Measurements from ENCODE around the gene PER2.

The PER2 gene

DNA sequence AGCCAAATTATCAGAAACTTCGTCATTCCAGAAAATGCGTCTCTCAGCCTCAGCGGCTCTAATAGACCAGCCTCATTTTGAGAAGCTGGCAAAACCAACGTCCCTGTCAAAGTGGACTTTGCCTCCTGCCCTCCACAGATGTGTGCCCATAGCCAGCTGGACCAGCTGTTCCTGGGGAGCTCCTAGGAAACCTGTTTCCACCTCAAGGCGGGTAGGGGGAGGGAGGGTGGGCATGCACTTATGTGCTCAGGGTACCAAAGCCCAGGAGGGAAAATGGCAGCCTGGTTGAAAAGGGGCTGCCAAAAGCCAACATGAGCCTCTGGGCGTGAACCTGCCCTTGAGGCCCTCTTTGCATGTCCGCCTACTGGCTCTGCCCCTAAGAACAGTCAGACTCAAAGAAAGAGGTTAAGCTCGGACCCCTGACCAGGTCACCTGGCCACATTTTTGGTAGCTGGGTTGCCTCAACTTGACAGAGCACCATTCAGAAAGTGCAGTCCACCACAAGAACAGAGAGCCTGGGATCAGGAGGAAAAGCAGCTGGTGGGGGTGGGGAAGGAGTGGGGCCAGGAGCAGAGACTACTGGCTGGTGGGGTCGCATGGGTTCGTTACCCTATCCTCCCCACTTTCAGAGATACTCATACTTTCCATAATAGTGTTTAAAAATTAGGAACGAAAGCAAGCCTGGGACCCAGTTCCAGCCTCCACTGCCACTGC is 3.5 kb downstream of the PER2 start:
- ChIA-PET CTCF (interaction anchor here (1.0 to 2.6 kb wide), 3 partner anchors 19 to 27 kb away, joined by 3 to 9 read pairs (median 4); no protein-coding TSS in a partner anchor), POLR2A (no interaction called here)
- TF ChIP-seq, protein P1, sequence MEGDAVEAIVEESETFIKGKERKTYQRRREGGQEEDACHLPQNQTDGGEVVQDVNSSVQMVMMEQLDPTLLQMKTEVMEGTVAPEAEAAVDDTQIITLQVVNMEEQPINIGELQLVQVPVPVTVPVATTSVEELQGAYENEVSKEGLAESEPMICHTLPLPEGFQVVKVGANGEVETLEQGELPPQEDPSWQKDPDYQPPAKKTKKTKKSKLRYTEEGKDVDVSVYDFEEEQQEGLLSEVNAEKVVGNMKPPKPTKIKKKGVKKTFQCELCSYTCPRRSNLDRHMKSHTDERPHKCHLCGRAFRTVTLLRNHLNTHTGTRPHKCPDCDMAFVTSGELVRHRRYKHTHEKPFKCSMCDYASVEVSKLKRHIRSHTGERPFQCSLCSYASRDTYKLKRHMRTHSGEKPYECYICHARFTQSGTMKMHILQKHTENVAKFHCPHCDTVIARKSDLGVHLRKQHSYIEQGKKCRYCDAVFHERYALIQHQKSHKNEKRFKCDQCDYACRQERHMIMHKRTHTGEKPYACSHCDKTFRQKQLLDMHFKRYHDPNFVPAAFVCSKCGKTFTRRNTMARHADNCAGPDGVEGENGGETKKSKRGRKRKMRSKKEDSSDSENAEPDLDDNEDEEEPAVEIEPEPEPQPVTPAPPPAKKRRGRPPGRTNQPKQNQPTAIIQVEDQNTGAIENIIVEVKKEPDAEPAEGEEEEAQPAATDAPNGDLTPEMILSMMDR (IDR thresholded peaks at IDR 0.05; ENCODE audit: control extremely low read depth, extremely low read depth, low read depth, missing control alignments): no peak
- no peak for DNase-seq (ENCODE audit: extremely low spot score)

DNA sequence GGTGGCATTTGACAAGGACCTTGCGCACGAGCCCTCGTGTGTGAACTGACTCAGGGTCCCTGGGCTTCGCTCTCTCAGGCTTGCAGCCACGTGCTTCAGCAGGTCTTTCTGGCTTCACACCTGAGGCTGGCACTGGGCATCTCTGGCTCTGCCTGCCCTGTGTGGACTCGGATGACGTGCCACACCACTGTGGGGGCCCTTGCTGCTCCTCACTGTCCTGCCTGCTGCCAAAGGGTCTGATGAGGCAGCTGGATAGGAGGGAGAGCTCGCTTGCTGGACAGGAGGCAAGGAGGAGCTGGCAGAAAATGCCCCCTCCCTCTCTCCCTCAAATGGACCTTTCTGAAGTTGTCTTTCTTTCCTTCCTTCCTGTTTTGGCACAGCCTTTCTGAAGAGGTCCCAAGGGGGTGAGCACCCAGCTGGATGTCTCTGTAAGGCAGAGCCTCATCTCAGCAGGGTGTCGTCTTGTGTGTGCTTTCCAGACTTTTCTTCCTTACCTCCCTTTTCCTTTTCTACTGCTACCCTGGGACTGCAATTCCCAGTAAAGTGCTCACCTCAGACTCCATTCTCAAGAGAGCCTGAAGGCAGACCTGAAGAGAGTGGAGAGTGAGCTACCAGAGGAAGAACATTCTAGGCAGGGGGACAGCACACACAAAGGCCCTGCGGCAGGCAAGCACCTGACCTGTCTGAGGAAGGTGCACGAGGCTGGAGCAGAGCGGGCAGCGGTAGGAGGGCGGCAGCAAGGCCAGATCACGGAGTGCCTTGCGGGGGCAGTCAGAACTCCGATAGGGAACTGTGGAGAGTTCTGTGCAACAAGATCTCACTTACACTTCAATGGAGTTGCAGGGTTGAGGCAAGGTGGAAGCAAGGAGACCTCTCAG is 5.3 kb downstream of the PER2 start:
- POLR2A ChIA-PET: no interaction called here
- CTCF ChIA-PET: interaction anchor here (1.3 to 2.6 kb wide), 2 partner anchors 13 to 18 kb away, joined by 3 to 9 read pairs; no protein-coding TSS in a partner anchor
- no peak for DNase-seq (ENCODE audit: extremely low spot score)
- TF ChIP-seq, protein P1 (IDR thresholded peaks at IDR 0.05; ENCODE audit: control extremely low read depth, extremely low read depth, low read depth, missing control alignments): no peak

DNA sequence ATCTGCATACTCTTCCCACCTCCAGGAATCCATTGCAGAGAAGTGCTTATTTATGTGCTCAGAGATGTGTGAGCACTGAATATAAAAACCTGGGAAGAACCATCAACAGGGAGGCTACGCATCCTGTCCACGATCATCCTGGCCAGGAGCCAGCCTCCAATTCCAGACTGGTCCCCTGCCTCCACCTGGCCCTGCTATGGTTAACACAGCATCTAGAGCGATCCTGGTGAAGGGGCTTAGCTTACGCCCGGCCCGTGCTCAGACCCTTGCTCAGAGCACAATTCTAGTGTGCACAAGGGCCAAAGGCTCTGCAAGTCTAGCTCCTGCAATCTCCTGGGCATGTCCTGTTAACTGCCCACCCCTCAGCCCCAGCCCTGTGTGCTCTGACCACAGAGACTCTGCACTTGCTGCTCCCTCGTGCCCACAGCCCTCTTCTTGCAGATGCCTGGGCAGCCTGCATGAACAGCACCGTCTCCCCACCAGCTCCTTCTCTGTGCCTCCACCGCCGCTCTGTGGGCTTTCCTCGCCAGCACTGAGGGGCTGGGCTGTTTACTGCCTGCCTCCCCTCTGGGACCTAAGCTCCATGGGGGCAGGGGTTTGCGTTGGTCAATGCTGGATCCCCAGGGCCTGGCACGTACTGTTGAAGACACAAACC is 6.5 kb downstream of the PER2 start:
- no peak for DNase-seq (ENCODE audit: extremely low spot score)
- ChIA-PET CTCF (interaction anchor here (1.5 kb wide), 1 partner anchor 19 kb away, joined by 3 read pairs; no protein-coding TSS in a partner anchor), POLR2A (no interaction called here)
- TF ChIP-seq, protein P1 (IDR thresholded peaks at IDR 0.05; ENCODE audit: control extremely low read depth, extremely low read depth, low read depth, missing control alignments): no peak

DNA sequence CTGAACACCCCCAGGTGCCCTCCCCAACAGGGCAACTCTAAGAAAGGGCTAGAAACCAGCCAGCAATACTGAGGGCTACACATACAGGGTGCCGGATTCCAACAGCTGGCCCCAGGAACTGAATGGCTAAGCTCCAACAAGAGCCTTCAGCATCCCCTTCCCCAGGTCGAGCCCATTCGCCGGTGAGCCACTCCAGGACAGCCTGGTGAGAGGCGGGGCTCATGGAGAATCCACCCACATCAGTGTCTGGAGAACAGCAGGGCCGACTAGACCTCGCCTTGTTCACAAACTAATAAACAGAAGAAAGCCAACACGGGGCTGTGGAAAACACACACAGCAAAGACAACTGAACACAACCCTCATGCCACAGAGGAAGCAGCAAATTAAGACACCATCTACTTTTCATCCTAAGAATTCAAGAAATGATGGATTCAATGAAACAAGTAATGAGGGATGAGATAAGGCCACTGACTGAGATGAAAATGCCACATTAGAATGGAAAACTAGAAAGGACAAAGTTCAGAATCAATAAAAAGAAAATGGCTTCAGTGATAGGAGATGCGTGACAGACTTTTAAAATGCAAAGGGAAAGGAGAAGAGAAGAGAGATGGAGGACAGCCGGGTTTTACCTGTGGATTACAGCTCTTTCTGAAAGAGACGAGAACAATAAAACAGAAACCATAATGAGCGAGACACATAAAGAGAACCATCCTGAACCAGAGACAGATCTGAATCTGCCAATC is 8.2 kb downstream of the PER2 start:
- POLR2A ChIA-PET: no interaction called here
- CTCF ChIA-PET: interaction anchor here (1.5 to 8.6 kb wide), 2 partner anchors 17 kb away, joined by 3 to 56 read pairs; no protein-coding TSS in a partner anchor

DNA sequence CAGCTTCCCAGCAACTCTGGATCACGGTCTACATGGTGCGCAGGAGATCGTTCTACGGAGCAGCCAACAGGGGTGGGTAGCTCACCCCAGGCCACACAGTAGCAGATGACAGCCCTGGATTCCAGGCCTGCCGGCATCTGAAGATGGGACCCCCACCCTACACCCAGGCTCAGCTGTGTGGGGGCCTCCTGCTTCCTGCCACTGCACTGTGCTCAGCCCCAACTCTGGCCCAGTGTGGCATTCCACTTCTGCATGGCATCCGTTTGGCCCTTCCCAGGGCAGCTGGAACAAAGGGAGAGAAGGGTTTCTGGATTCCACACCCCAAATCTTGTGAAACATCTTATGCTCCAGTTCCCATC is 9.1 kb downstream of the PER2 start:
- no peak for DNase-seq (ENCODE audit: extremely low spot score)
- TF ChIP-seq, protein P1 (IDR thresholded peaks at IDR 0.05; ENCODE audit: control extremely low read depth, extremely low read depth, low read depth, missing control alignments): no peak
- ChIA-PET POLR2A (interaction anchor here (1.2 kb wide), 1 partner anchor 8 kb away, joined by 4 read pairs; the partner anchor contains the start of gene PER2), CTCF (interaction anchor here (1.4 to 8.6 kb wide), 2 partner anchors 9 to 16 kb away, joined by 4 to 56 read pairs; partner anchors contain the start of gene PER2)

More for the DNA sequence above, 8.2 kb downstream of the PER2 start:
- TF ChIP-seq, protein P1 (IDR thresholded peaks at IDR 0.05; ENCODE audit: control extremely low read depth, extremely low read depth, low read depth, missing control alignments): no peak
- DNase-seq (ENCODE audit: extremely low spot score): no peak

All from GM10248 (cell line).